ENCODE data around the gene PDGFD. TPM values are rescaled to one million over a fixed set of nuclear protein-coding genes. Genes with fewer than 3 reads are reported as not detected.

The PDGFD gene
- total RNA-seq, 1 donor from 2014 or later: 0.49 TPM

DNA sequence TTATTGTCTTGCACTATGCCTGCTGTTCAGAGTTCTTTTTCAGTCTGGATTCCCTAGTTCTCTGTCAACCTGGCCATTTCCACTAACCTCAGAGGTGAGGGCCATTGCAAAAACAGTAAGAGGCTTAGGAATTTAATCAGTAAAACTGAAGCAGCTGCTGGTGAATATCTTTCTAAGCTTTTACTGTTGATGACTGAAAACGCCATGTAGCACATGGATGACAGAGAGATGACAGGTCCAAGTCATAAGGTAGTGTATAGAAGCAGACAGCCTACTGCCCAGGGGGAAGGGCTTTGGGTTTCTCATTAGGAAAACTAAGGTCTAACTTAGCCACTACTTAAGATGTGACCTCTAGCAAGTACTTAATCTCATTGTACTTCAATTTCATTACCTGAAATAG lies 280.1 kb downstream of the PDGFD start:
- Mint-ChIP-seq H3K36me3 (ENCODE audit: unreplicated experiment) (no peaks in the 10 kb centered on the region), H3K4me3 (ENCODE audit: unreplicated experiment) (no peak overlapping the region), H3K4me1 (ENCODE audit: low read depth, unreplicated experiment) (peaks cover 7% of the 10 kb centered on the region), H3K27me3 (ENCODE audit: unreplicated experiment) (no peaks in the 10 kb centered on the region), H3K9me3 (ENCODE audit: unreplicated experiment) (no peaks in the 10 kb centered on the region), H3K27ac (ENCODE audit: unreplicated experiment) (no peak overlapping the region)
- DNase-seq: no peak
- TF ChIP-seq, protein P1, sequence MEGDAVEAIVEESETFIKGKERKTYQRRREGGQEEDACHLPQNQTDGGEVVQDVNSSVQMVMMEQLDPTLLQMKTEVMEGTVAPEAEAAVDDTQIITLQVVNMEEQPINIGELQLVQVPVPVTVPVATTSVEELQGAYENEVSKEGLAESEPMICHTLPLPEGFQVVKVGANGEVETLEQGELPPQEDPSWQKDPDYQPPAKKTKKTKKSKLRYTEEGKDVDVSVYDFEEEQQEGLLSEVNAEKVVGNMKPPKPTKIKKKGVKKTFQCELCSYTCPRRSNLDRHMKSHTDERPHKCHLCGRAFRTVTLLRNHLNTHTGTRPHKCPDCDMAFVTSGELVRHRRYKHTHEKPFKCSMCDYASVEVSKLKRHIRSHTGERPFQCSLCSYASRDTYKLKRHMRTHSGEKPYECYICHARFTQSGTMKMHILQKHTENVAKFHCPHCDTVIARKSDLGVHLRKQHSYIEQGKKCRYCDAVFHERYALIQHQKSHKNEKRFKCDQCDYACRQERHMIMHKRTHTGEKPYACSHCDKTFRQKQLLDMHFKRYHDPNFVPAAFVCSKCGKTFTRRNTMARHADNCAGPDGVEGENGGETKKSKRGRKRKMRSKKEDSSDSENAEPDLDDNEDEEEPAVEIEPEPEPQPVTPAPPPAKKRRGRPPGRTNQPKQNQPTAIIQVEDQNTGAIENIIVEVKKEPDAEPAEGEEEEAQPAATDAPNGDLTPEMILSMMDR (IDR thresholded peaks at IDR 0.05; ENCODE audit: partially characterized antibody, unreplicated experiment): no peak

DNA sequence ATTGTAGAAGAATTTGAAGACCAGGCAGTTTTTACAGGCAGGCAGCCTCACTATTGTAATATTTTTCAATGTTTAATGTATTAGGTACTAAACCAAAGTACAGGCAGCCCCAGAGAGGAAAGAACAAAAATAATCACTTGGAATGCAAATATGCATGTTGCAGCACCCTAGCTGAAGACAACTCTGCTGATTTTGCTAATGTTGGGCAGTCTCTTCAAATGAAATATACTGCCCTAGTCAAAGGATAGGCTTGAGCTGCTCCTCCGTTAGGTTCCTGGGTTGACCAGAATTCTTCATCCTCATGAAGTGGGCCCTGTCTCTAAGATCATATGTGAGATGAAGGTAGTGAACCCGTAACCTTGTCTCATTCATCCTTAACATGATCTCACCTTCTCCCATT lies 280.7 kb downstream of the PDGFD start:
- H3K4me3 Mint-ChIP-seq (ENCODE audit: unreplicated experiment): no peak overlapping the region
- peaks cover 7% of the 10 kb centered on the region for H3K4me1 Mint-ChIP-seq (ENCODE audit: low read depth, unreplicated experiment)
- H3K27ac Mint-ChIP-seq (ENCODE audit: unreplicated experiment): no peak overlapping the region
- TF ChIP-seq, protein P1 (IDR thresholded peaks at IDR 0.05; ENCODE audit: partially characterized antibody, unreplicated experiment): no peak
- no peaks in the 10 kb centered on the region for H3K9me3 Mint-ChIP-seq (ENCODE audit: unreplicated experiment)
- H3K36me3 Mint-ChIP-seq (ENCODE audit: unreplicated experiment): no peaks in the 10 kb centered on the region
- no peak for DNase-seq
- H3K27me3 Mint-ChIP-seq (ENCODE audit: unreplicated experiment): no peaks in the 10 kb centered on the region

DNA sequence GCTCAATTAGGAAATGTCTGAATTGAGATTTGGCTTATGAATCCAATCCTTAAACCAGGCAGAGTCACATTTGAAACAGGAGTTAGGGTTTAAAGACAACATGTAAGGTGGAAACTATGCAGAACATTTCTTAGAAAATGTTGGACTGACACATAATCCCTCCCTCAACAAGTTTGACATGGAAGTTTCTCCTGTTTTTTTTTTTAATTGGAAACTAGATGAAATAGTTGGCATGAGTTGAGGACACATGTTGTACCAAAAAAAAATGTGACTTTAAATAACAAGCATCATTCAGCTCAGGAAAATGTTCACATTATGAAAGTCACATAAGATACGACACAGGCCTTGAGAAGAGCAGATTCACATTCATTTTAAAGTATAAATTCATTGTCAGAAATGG lies 282.4 kb downstream of the PDGFD start:
- Mint-ChIP-seq H3K36me3 (ENCODE audit: unreplicated experiment) (no peaks in the 10 kb centered on the region), H3K27me3 (ENCODE audit: unreplicated experiment) (no peaks in the 10 kb centered on the region), H3K27ac (ENCODE audit: unreplicated experiment) (no peak overlapping the region), H3K4me3 (ENCODE audit: unreplicated experiment) (no peak overlapping the region), H3K9me3 (ENCODE audit: unreplicated experiment) (no peaks in the 10 kb centered on the region), H3K4me1 (ENCODE audit: low read depth, unreplicated experiment) (peaks cover 7% of the 10 kb centered on the region)
- no peak for DNase-seq
- TF ChIP-seq, protein P1 (IDR thresholded peaks at IDR 0.05; ENCODE audit: partially characterized antibody, unreplicated experiment): no peak

DNA sequence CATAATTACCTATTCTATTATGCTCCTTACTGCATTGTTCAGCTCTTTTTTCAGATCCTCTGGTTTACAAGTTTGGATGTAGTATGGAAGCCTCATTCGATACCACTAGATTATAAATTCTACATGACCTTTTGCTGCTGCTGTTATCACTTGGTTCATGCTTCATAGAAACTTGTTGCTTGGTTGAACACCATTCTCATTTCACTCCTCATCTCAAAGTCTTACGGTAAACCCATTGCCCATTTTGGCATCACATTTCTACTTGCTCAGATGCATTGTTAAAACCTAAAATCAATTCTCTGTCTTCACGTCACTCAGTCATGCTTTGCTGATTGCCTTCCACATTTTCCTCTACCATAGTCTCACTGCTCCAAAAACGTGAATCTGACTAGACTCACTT lies 283.0 kb downstream of the PDGFD start:
- TF ChIP-seq, protein P1 (IDR thresholded peaks at IDR 0.05; ENCODE audit: partially characterized antibody, unreplicated experiment): no peak
- Mint-ChIP-seq H3K9me3 (ENCODE audit: unreplicated experiment) (no peaks in the 10 kb centered on the region), H3K4me1 (ENCODE audit: low read depth, unreplicated experiment) (peaks cover 1% of the 10 kb centered on the region), H3K4me3 (ENCODE audit: unreplicated experiment) (no peak overlapping the region), H3K27ac (ENCODE audit: unreplicated experiment) (no peak overlapping the region), H3K36me3 (ENCODE audit: unreplicated experiment) (no peaks in the 10 kb centered on the region), H3K27me3 (ENCODE audit: unreplicated experiment) (no peaks in the 10 kb centered on the region)
- no peak for DNase-seq

DNA sequence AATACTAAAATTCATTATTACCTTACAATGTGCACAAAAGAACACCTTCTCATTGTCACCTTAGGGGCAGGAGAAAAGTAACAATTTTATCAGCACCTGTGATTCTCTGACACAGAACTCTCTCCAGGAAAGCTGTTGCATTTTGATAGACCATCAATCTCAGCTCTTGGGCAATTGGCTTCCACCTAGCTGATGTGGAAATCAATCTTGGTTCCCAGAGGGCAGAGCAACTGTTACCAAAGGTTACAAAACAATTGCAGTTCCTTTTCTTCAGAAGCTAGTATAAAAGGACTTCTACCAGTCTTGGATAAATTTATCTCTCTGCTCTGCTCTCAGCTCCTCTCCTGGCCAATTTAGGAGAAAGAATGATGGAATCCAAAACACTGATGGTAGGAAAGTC lies 285.3 kb downstream of the PDGFD start:
- Mint-ChIP-seq H3K4me3 (ENCODE audit: unreplicated experiment) (no peak overlapping the region), H3K9me3 (ENCODE audit: unreplicated experiment) (no peaks in the 10 kb centered on the region), H3K36me3 (ENCODE audit: unreplicated experiment) (no peaks in the 10 kb centered on the region), H3K27ac (ENCODE audit: unreplicated experiment) (no peak overlapping the region), H3K27me3 (ENCODE audit: unreplicated experiment) (no peaks in the 10 kb centered on the region), H3K4me1 (ENCODE audit: low read depth, unreplicated experiment) (no peaks in the 10 kb centered on the region)
- DNase-seq: no peak
- TF ChIP-seq, protein P1 (IDR thresholded peaks at IDR 0.05; ENCODE audit: partially characterized antibody, unreplicated experiment): no peak
